PC-3 (cell line): ENCODE data around the gene TCN2.

Experiments
- CTCF ChIP-seq: fragments of 300-600 bp; sonication (generic); conservative IDR thresholded peaks from 2 replicates; pipeline ENCODE4 v1.5.1; 2017; ENCODE audit warnings: antibody characterized with exemption, low read depth, mild to moderate bottlenecking, low read length
- EZH2 ChIP-seq: fragments of 300-600 bp; sonication (generic); IDR thresholded peaks from one replicate; pipeline ENCODE4 v1.6.1; 2017; ENCODE audit warnings: antibody characterized with exemption, mild to moderate bottlenecking, low read length; ENCODE audit not compliant: unreplicated experiment
- EZH2phosphoT487 ChIP-seq: fragments of 300-600 bp; sonication (generic); IDR thresholded peaks from 2 replicates; pipeline ENCODE4 v1.6.1; 2018; ENCODE audit warnings: mild to moderate bottlenecking, antibody characterized with exemption, low read length, borderline replicate concordance

GRCh38 chr22:30636226-30637077 is 29.5 kb downstream of the TCN2 start:
- TF ChIP-seq CTCF (no peak), EZH2 (no peak), EZH2phosphoT487 (no peak)
